Activated naive CD8-positive, alpha-beta T cell (primary cell): ENCODE data around the gene SDC4.

Source experiments
- H3K27ac Mint-ChIP-seq: one replicate; pipeline ENCODE4 v1.8.0; 2021; ENCODE audit warnings: mixed read lengths
- H3K27me3 Mint-ChIP-seq: one replicate; pipeline ENCODE4 v1.8.0; 2021; ENCODE audit warnings: mixed read lengths
- H3K36me3 Mint-ChIP-seq: one replicate; pipeline ENCODE4 v1.8.0; 2021; ENCODE audit warnings: mixed read lengths
- H3K4me1 Mint-ChIP-seq: one replicate; pipeline ENCODE4 v1.8.0; 2021; ENCODE audit warnings: low read depth, mixed read lengths
- H3K4me3 Mint-ChIP-seq: one replicate; pipeline ENCODE4 v1.8.0; 2021; ENCODE audit warnings: mild to moderate bottlenecking, mixed read lengths
- H3K9me3 Mint-ChIP-seq: one replicate; pipeline ENCODE4 v1.8.0; 2021; ENCODE audit warnings: low read depth, mixed read lengths

Gene SDC4

DNA sequence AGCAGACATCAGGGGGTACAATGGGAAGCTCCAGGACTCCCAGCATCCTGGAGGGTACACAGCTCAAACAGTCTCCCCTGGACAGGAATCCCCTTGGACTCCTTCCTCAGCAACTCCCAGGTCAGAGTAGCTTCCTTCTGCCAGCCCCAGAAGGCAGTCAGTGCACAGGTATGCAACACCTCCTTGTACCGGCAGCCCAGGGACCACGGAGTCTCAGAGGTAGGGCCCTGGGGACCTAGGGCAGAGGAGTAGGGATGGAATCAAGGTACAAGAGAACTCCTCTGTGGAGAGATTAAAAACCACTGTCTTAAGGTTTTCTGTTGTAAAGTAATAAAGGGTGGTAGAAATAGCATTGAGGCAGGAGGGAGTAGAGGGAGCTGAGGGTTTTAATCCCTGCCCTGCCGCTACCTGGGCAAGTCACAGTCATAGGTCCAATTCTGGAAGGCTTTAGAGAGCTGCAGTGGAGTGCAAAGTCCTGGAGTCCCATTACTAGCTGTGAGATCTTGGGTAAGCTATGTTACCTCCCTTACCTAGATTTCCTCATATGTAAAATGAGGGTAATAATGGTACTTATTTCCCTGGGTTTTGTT, 22.4 kb upstream of the SDC4 start:
- H3K9me3 Mint-ChIP-seq: no peaks in the 10 kb centered on the region
- peaks cover 57% of the 10 kb centered on the region for H3K4me1 Mint-ChIP-seq
- peaks cover 4% of the 10 kb centered on the region for H3K36me3 Mint-ChIP-seq
- H3K4me3 Mint-ChIP-seq: no peak overlapping the region
- no peaks in the 10 kb centered on the region for H3K27me3 Mint-ChIP-seq
- H3K27ac Mint-ChIP-seq: no peak overlapping the region

DNA sequence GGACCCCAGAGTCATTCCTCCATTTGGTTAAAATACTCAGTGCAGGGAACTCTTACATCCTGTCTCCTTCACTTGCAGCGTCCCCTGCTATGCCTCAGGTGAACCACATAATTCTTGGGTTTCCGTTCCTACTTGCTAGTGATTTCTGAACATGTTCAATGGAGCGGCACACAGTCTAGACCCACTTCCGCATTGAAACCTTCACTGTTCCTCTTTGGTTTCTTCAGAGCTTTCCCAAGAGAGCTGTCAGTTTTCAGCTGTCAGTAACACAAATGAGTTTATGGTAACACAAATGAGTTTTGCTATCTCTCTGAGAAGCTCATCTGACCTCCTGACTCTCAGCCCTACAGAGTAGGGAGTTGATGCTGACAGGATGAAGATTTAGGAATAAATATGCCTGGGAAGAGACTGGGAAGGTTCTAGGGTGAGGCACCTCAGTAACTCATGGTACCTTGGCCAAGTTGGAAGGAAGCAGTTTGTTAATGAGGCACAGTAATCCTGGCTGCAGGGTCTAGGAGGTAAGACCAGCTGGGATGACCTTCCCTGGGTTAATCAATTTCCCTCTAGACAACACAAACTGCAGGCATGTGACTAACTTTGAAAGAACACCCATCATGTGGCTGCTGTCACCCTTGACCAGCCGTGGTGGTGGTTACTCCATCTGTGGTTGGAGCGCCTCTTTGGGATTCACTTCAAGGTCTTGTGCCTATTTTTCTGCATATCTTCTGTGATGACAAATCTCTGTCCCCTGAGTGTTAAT, 20.2 kb upstream of the SDC4 start:
- H3K27me3 Mint-ChIP-seq: no peaks in the 10 kb centered on the region
- H3K27ac Mint-ChIP-seq: peak overlapping the region; percentile 87
- H3K36me3 Mint-ChIP-seq: peaks cover 4% of the 10 kb centered on the region
- peaks cover 67% of the 10 kb centered on the region for H3K4me1 Mint-ChIP-seq
- H3K4me3 Mint-ChIP-seq: peak overlapping the region; percentile 70
- no peaks in the 10 kb centered on the region for H3K9me3 Mint-ChIP-seq

DNA sequence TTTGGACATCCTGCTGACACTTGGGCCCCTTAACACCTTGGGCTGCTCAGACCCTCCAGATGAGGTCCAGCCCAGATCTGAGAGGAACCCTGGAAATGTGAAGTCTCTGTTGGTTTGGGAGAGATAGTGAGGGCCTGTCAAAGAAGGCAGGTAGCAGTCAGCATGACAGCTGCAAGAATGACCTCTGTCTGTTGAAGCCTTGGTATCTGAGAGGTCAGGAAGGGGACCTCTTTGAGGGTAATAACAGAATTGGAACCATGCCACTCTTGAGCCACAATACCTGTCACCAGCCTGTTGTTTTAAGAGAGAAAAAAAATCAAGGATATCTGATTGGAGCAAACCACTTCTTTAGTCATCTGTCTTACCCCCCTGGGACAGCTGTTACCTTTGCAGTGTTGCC, 18.9 kb upstream of the SDC4 start:
- H3K9me3 Mint-ChIP-seq: no peaks in the 10 kb centered on the region
- H3K36me3 Mint-ChIP-seq: peaks cover 4% of the 10 kb centered on the region
- peaks cover 64% of the 10 kb centered on the region for H3K4me1 Mint-ChIP-seq
- no peaks in the 10 kb centered on the region for H3K27me3 Mint-ChIP-seq
- H3K27ac Mint-ChIP-seq: peak overlapping the region; percentile 64
- no peak overlapping the region for H3K4me3 Mint-ChIP-seq

DNA sequence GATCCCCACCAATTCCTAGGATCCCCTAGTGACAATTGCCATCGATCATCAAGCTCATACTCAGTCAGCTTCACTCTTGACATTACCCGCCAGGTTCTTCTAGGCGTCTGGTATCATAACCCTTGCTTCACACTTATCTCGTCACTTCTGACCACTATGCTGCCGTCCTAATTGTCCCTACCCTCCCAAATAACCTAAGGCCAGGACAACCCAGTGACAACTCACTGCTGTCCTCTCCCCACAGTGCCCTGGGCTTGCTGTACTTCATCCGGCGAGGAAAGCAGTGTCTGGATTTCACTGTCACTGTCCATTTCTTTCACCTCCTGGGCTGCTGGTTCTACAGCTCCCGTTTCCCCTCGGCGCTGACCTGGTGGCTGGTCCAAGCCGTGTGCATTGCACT, 18.4 kb upstream of the SDC4 start:
- H3K9me3 Mint-ChIP-seq: no peaks in the 10 kb centered on the region
- H3K4me3 Mint-ChIP-seq: no peak overlapping the region
- H3K4me1 Mint-ChIP-seq: peaks cover 60% of the 10 kb centered on the region
- H3K36me3 Mint-ChIP-seq: peaks cover 4% of the 10 kb centered on the region
- peak overlapping the region; percentile 64 for H3K27ac Mint-ChIP-seq
- no peaks in the 10 kb centered on the region for H3K27me3 Mint-ChIP-seq

DNA sequence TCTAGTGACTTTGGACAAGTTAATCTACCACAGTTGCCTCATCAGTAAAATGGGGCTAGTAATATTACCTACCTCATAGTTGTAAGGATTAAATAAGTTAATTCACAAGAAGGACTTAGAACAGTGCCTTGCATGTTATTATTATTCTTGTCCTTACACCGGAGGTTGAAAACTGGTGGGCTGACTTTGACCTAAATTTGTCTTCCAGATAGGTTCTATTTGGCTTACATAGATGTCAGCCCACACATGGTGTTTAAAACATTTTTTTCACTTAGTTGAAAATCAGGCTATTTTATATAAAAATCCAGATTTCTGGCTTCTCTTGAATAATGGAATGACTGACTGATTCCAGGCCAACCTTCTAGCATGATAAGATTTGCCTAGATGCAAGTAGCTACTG, 18.0 kb upstream of the SDC4 start:
- peaks cover 59% of the 10 kb centered on the region for H3K4me1 Mint-ChIP-seq
- H3K4me3 Mint-ChIP-seq: no peak overlapping the region
- H3K27ac Mint-ChIP-seq: peak overlapping the region; percentile 64
- H3K27me3 Mint-ChIP-seq: no peaks in the 10 kb centered on the region
- no peaks in the 10 kb centered on the region for H3K9me3 Mint-ChIP-seq
- peaks cover 4% of the 10 kb centered on the region for H3K36me3 Mint-ChIP-seq

DNA sequence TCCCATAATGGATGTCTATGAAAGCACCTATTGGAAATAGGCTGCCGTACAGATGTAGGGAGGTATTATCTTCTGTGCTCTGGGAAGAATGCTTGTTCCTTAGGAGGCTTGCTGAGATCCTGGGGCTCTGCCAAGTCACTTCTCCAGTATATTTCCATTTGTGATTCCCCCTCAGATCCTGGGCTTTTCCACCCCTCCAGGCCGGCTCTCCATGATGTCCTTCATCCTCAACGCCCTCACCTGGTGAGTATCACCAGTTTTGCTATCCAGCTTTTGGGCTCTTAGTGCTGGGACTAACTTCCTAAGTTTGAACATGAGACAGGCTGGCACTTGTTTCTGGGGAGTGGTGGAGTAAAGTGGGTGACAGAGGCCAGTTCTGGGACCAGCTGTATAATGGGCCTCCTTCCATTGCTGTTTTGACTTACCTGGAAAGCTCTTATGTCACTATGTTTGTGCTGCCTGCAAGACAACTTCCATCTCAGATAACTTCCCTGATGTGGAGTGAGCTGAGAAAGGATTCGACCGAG, 17.3 kb upstream of the SDC4 start:
- Mint-ChIP-seq H3K4me3 (peak overlapping the region; percentile 99), H3K9me3 (no peaks in the 10 kb centered on the region), H3K36me3 (peaks cover 4% of the 10 kb centered on the region), H3K27me3 (no peaks in the 10 kb centered on the region), H3K4me1 (peaks cover 57% of the 10 kb centered on the region), H3K27ac (peak overlapping the region; percentile 54)

DNA sequence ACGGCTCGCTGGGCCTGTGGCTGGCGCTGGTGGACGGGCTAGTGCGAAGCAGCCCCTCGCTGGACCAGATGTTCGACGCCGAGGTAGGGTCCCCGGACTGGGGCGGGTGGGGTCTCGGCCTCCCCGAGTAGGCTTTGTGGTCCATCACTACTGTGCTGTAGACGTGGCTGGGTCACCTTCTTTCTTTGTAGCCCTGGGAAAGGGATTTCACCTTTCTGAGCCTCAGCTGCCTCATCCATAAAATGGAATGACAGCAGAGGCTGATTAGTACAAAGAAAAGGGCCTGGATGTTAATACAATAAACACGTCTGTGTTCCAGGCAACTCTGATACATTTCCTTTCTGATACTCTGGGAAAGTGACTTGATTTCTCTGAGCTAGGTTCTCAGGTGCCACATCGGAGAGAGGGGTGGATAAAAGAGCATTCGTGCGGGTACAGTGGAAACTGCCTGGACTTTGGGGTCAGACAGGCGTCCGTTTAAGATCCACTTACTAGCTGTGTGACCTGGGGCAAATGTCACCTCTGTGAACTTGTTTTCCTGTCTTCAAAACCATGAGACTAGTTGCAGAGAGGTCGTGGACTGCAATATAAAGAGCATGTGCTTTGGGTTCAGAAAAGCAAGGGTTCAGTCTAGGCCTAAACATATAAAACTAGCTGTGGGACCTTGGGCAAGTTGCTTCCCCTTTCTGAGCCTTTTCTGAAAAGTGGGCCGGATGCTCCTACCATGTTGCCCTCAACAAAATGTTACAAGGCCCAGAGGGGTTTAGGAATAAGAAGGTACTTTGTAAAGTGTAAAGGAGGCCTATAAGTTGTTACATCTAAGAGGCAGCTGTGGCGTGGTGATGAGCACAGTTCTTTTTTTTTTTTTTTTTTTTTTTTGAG, 15.6 kb upstream of the SDC4 start:
- Mint-ChIP-seq H3K4me1 (peaks cover 52% of the 10 kb centered on the region), H3K27me3 (no peaks in the 10 kb centered on the region), H3K36me3 (peaks cover 4% of the 10 kb centered on the region), H3K4me3 (peak overlapping the region; percentile 99), H3K9me3 (no peaks in the 10 kb centered on the region), H3K27ac (peak overlapping the region; percentile 98)

DNA sequence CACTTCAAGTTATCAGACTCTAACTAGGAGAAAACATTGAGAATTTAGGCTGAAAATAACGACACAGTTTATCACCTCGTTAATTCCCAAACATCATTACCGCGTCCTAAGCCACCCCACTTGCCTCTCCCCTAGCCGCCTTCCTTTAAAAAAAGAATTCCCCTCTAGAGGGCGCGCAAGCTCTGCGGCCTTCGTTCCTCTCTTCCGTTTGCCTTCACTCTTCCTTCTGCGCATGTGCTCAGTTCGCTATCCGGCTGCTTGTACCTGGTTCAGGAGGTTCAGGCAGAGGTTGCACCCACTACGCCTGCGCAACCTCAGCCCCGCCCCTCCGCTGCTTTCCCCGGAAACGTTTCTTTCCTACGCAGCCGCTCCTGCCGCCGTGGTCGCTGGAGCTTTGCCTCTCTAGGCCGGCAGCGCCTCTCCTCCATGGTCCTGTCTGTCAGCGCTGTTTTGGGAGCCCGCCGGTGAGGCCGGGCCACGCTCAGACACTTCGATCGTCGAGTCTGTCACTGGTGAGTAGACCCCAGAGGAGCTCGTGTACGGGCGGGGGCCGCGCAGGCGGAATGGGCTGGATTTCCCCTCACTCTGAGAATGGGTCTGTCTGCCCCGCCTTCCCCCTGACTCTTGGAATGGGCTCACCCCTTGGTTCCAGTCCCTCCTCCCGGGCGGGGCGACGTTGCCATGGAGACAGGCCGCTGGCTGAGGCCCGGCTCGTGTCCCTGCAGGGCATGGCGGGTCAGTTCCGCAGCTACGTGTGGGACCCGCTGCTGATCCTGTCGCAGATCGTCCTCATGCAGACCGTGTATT, 14.8 kb upstream of the SDC4 start, which contains the start of gene SYS1:
Gene SYS1, plus strand, starts transcription at position 353 of the 807 bp plus-strand sequence. Its CDS starts 376 bp downstream, at position 729.
- Mint-ChIP-seq H3K4me3 (peak within 1 kb of the TSS; percentile 99), H3K27ac (peak within 1 kb of the TSS; percentile 98), H3K27me3 (no peaks in the 10 kb centered on the region), H3K36me3 (no peaks in the 10 kb centered on the region), H3K9me3 (no peaks in the 10 kb centered on the region), H3K4me1 (peaks cover 46% of the 10 kb centered on the region)

DNA sequence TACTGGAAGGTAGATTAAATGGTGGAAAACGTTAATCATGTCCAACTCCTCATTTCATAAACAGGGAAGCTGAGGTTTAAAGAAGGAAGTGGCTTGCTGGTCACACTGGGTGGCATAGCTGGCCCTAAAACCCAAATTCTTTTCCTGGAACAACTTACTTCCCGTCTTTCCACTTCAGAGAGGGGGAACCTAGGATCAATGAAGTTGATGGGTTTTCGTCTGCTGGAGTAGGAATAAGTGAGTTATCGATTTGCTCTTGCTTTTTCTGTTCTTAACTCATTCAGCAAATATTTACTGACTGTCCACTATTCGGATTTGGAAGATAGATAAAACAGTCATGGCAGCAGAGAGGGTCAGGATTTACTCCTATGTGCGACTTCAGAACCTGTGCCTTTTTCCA, 13.6 kb upstream of the SDC4 start:
- peaks cover 41% of the 10 kb centered on the region for H3K4me1 Mint-ChIP-seq
- no peaks in the 10 kb centered on the region for H3K27me3 Mint-ChIP-seq
- no peaks in the 10 kb centered on the region for H3K36me3 Mint-ChIP-seq
- H3K4me3 Mint-ChIP-seq: no peak overlapping the region
- no peaks in the 10 kb centered on the region for H3K9me3 Mint-ChIP-seq
- H3K27ac Mint-ChIP-seq: no peak overlapping the region

DNA sequence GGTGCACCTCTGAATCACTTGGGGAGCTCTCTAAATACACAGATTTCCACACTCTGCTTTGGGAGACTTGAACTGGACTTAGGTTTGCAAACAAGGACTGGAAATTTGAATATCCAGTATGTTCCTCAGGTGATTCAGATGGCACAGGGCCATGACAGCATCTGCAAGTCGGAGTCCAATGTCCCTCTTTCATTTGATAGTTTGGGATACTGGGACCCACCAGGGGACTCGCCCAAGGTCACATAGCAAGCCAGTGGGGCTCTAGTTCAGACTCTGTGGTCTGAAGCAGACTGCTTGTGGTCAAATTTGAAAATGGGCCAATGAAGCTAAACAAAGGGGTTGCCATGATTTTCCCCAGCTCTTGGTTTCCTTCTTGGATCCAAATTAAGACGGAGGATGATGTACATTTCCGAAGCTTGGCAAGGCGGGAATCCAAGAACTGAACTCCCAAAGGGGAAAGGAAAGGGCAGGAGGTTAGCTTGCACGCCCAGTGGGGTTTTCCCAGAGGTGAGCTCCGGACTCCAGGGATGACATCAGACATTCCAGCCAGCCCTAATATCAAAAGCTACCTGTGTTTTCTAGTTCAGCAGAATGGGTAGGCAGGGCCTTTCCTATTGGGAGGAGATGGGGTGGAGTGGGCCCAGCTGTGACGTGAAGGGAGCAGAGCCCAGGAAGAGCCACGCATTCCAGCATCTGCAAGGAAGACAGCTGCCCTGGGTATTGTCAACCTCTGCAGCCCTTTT, 11.4 kb upstream of the SDC4 start:
- Mint-ChIP-seq H3K27ac (no peak overlapping the region), H3K9me3 (no peaks in the 10 kb centered on the region)

DNA sequence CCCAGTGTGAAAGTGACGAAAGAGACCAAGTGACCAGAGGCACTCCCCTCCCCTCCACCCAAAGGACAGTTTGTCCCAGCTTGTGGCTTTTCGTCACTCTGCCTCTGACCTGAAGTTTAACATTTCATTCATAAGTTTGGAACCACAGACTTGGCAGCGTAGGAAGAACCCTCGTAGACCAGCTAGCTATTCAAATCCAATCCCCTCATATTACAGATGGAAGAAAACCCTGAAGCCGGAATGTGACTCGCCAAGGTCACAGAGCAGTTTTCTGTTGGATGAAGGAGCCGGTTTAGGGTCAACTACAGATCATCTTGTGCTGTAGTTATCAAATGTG, 10.8 kb upstream of the SDC4 start:
- no peak overlapping the region for H3K27ac Mint-ChIP-seq
- peaks cover 43% of the 10 kb centered on the region for H3K4me1 Mint-ChIP-seq
- H3K9me3 Mint-ChIP-seq: no peaks in the 10 kb centered on the region
- no peaks in the 10 kb centered on the region for H3K27me3 Mint-ChIP-seq
- H3K4me3 Mint-ChIP-seq: no peak overlapping the region
- no peaks in the 10 kb centered on the region for H3K36me3 Mint-ChIP-seq

More for the DNA sequence above, 11.4 kb upstream of the SDC4 start:
- Mint-ChIP-seq H3K4me3 (no peak overlapping the region), H3K27me3 (no peaks in the 10 kb centered on the region), H3K4me1 (peaks cover 41% of the 10 kb centered on the region), H3K36me3 (no peaks in the 10 kb centered on the region)

DNA sequence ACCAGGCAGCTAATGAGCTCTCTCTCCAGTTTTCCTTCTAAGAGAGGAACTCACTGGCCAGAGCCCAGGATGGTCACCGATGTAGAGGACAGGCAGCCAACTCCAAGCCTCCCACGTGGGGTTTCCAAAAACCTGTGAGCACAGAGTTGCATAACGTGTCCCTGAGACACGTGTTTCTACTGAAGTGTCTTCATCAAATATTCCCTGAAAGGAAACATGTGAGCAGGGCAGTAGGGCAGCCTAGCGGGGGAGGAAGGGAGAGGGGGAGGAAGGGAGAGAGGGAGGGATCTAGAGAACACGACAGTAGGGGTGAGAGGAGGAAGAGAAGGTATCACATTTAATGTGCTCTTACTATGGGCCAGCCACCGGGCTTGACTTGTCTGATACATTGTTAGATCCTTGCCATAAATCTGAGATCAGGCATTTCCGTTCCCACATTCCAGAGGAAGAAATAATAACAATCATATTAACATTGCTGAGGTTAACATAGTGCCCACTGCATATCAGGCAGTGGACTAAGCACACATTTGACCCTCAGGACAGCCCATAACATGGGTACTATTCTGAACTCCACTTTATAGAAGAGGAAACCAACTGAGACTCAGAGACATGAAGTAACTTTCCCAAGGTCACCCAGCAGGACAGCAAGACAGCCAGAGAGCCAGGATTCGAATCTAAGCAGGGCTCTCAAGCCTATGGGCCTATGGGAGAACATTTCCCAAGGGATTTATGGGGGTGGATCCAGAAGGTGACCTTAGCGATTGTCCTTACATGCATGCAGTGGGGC, 10.3 kb upstream of the SDC4 start:
- no peak overlapping the region for H3K27ac Mint-ChIP-seq
- no peak overlapping the region for H3K4me3 Mint-ChIP-seq
- no peaks in the 10 kb centered on the region for H3K27me3 Mint-ChIP-seq
- H3K4me1 Mint-ChIP-seq: peaks cover 44% of the 10 kb centered on the region
- no peaks in the 10 kb centered on the region for H3K9me3 Mint-ChIP-seq
- no peaks in the 10 kb centered on the region for H3K36me3 Mint-ChIP-seq
